ENCODE measurements around the gene MYO7A. TPM values are rescaled to one million over a fixed set of nuclear protein-coding genes. Genes with fewer than 3 reads are reported as not detected.

Gene MYO7A
- total and polyA plus RNA-seq, 2 donors (not counting 1 experiment from before 2014, with no cell fraction given) = 0.03 to 0.07 TPM

GRCh38 chr11:77084581-77085191, 43.4 kb upstream of the MYO7A start:
- ATAC-seq (ENCODE audit: low read depth) = no peak
- no peak overlapping the region for H2AFZ ChIP-seq (ENCODE audit: insufficient read depth, low read depth, low read length, poor library complexity, severe bottlenecking)
- no peaks in the 10 kb centered on the region for H3K9me3 Mint-ChIP-seq (ENCODE audit: insufficient read depth)
- H3K4me3 Mint-ChIP-seq = no peak overlapping the region
- TF ChIP-seq CTCF (IDR thresholded peaks at IDR 0.05) (no peak), EZH2 (IDR thresholded peaks at IDR 0.05; ENCODE audit: borderline replicate concordance, insufficient read depth, low read depth, low read length, poor library complexity, severe bottlenecking) (no peak)
- no peaks in the 10 kb centered on the region for H3K79me2 ChIP-seq (ENCODE audit: control insufficient read depth, insufficient read depth, low read length)
- H3K27me3 ChIP-seq (replicated peaks in 1 of 4; ENCODE audit: control extremely low read depth in 1 of 4, control insufficient read depth in 3 of 4, insufficient read depth in 4 of 4, low read length in 3 of 4) = no peaks in the 10 kb centered on the region
- no peak overlapping the region for H3K4me2 ChIP-seq (replicated peaks; ENCODE audit: low read depth, low read length, poor library complexity, severe bottlenecking)
- peaks cover 6 to 16% of the 10 kb centered on the region in 2 donors for H3K4me1 ChIP-seq (ENCODE audit: control insufficient read depth in 2 of 2, insufficient read depth in 2 of 2, low read length in 2 of 2)
- ChIA-PET CTCF (no interaction called here), POLR2A (no interaction called here)
- H3K27ac ChIP-seq (ENCODE audit: low read length in 2 of 2) = no peak overlapping the region
- no peak overlapping the region for H3K9ac ChIP-seq (ENCODE audit: low read length)
- H3K27me3 Mint-ChIP-seq = no peaks in the 10 kb centered on the region
- intact Hi-C loops (cut with micrococcal nuclease) = no loop called here
- no peaks in the 10 kb centered on the region for H4K20me1 ChIP-seq (ENCODE audit: control insufficient read depth, insufficient read depth, low read length, poor library complexity, severe bottlenecking)
- peaks cover 0 to 5% (median 0%) of the 10 kb centered on the region in 3 donors for H3K9me3 ChIP-seq (ENCODE audit: control extremely low read depth in 1 of 3, control insufficient read depth in 2 of 3, insufficient read depth in 1 of 3, low read length in 2 of 3)
- DNase-seq = no peak
- peaks cover 12% of the 10 kb centered on the region for H3K4me1 Mint-ChIP-seq
- no peak overlapping the region for H3K27ac Mint-ChIP-seq
- no peak overlapping the region for H3K4me3 ChIP-seq (ENCODE audit: control extremely low read depth in 1 of 5, extremely low read depth in 1 of 5, insufficient read depth in 1 of 5, low read depth in 2 of 5, low read length in 4 of 5)
- H3K36me3 ChIP-seq (replicated peaks in 1 of 2; ENCODE audit: control extremely low read depth in 1 of 2, control insufficient read depth in 1 of 2, extremely low read depth in 1 of 2, insufficient read depth in 2 of 2, low read length in 1 of 2) = no peaks in the 10 kb centered on the region
- whole genome bisulfite sequencing (ENCODE audit: insufficient coverage) = 94% methylated on average over 23 of the region's 25 CpGs

GRCh38 chr11:77085652-77086051, 42.4 kb upstream of the MYO7A start:
- H3K4me2 ChIP-seq (replicated peaks; ENCODE audit: low read depth, low read length, poor library complexity, severe bottlenecking) = no peak overlapping the region
- H3K9ac ChIP-seq (ENCODE audit: low read length) = no peak overlapping the region
- H3K9me3 Mint-ChIP-seq (ENCODE audit: insufficient read depth) = no peaks in the 10 kb centered on the region
- H3K27me3 Mint-ChIP-seq = no peaks in the 10 kb centered on the region
- H4K20me1 ChIP-seq (ENCODE audit: control insufficient read depth, insufficient read depth, low read length, poor library complexity, severe bottlenecking) = no peaks in the 10 kb centered on the region
- no peak for DNase-seq
- intact Hi-C loops (cut with micrococcal nuclease) = no loop called here
- H3K27ac Mint-ChIP-seq = no peak overlapping the region
- peaks cover 6% of the 10 kb centered on the region for H3K4me1 Mint-ChIP-seq
- H3K9me3 ChIP-seq (ENCODE audit: control extremely low read depth in 1 of 3, control insufficient read depth in 2 of 3, insufficient read depth in 1 of 3, low read length in 2 of 3) = no peaks in the 10 kb centered on the region
- TF ChIP-seq EZH2 (IDR thresholded peaks at IDR 0.05; ENCODE audit: borderline replicate concordance, insufficient read depth, low read depth, low read length, poor library complexity, severe bottlenecking) (no peak), CTCF (IDR thresholded peaks at IDR 0.05) (no peak)
- 84% methylated on average over 4 of the region's 6 CpGs for WGBS (ENCODE audit: insufficient coverage)
- H3K27ac ChIP-seq (ENCODE audit: low read length in 2 of 2) = no peak overlapping the region
- no peaks in the 10 kb centered on the region for H3K27me3 ChIP-seq (replicated peaks in 1 of 4; ENCODE audit: control extremely low read depth in 1 of 4, control insufficient read depth in 3 of 4, insufficient read depth in 4 of 4, low read length in 3 of 4)
- CTCF ChIA-PET = no interaction called here
- no peaks in the 10 kb centered on the region for H3K36me3 ChIP-seq (replicated peaks in 1 of 2; ENCODE audit: control extremely low read depth in 1 of 2, control insufficient read depth in 1 of 2, extremely low read depth in 1 of 2, insufficient read depth in 2 of 2, low read length in 1 of 2)
- ATAC-seq (ENCODE audit: low read depth) = no peak
- no peak overlapping the region for H3K4me3 ChIP-seq (ENCODE audit: control extremely low read depth in 1 of 5, extremely low read depth in 1 of 5, insufficient read depth in 1 of 5, low read depth in 2 of 5, low read length in 4 of 5)
- POLR2A ChIA-PET = no interaction called here
- H2AFZ ChIP-seq (ENCODE audit: insufficient read depth, low read depth, low read length, poor library complexity, severe bottlenecking) = no peak overlapping the region
- H3K4me3 Mint-ChIP-seq = no peak overlapping the region
- no peaks in the 10 kb centered on the region for H3K79me2 ChIP-seq (ENCODE audit: control insufficient read depth, insufficient read depth, low read length)
- H3K4me1 ChIP-seq (ENCODE audit: control insufficient read depth in 2 of 2, insufficient read depth in 2 of 2, low read length in 2 of 2) = peaks cover 6 to 11% of the 10 kb centered on the region in 2 donors
